Activated CD8-positive, alpha-beta T cell treated with anti-CD3 and anti-CD28 coated beads, Interleukin-2, amount 10 ng/mL, durations not matched to agents 7 days and 5 days (primary cell): ENCODE data around the gene CHD9. TPM values are rescaled to one million over a fixed set of nuclear protein-coding genes. Genes with fewer than 3 reads are reported as not detected.

Experiments
- ATAC-seq: fragments of 150-1000 bp; cut with Tn5 transposase; one replicate; pipeline ENCODE4 v1.10.0; 2021; ENCODE audit warnings: moderate library complexity
- CTCF ChIA-PET: fragments of 350-600 bp; sonication (Branson Sonifier 250); formaldehyde crosslinking; loops from one replicate; lab custom pipeline; 2021; ENCODE audit warnings: antibody characterized with exemption; lab: Charles Lee
- POLR2A ChIA-PET: fragments of 350-600 bp; sonication (Branson Sonifier 250); formaldehyde crosslinking; loops from one replicate; lab custom pipeline; 2021; ENCODE audit warnings: antibody characterized with exemption; lab: Charles Lee
- DNase-seq: peaks from one replicate; pipeline ENCODE4 v3.0.0-alpha.2; 2020
- H3K27ac Mint-ChIP-seq: one replicate; pipeline ENCODE4 v1.8.0; 2021; ENCODE audit warnings: mild to moderate bottlenecking, mixed read lengths
- H3K27me3 Mint-ChIP-seq: one replicate; pipeline ENCODE4 v1.8.0; 2021; ENCODE audit warnings: low read depth, mixed read lengths
- H3K36me3 Mint-ChIP-seq: one replicate; pipeline ENCODE4 v1.8.0; 2021; ENCODE audit warnings: low read depth, mixed read lengths
- H3K4me1 Mint-ChIP-seq: one replicate; pipeline ENCODE4 v1.8.0; 2021; ENCODE audit warnings: low read depth, mixed read lengths
- H3K4me3 Mint-ChIP-seq: one replicate; pipeline ENCODE4 v1.8.0; 2021; ENCODE audit warnings: mild to moderate bottlenecking, mixed read lengths
- H3K9me3 Mint-ChIP-seq: one replicate; pipeline ENCODE4 v1.8.0; 2022; ENCODE audit warnings: mixed read lengths; ENCODE audit not compliant: insufficient read depth
- total RNA-seq, 2 experiments: library from RNA; stranded (reverse); gene quantifications; one replicate each; pipeline ENCODE4 v1.2.3, GENCODE V29; 2021

Gene CHD9
- total RNA-seq = 10 to 100 TPM; 23.5 to 32.1 TPM

- peak; percentile 96 for ATAC-seq
- Mint-ChIP-seq H3K4me1 (peaks cover 54% of the 10 kb centered on the region), H3K36me3 (peaks cover 2% of the 10 kb centered on the region), H3K27me3 (no peaks in the 10 kb centered on the region), H3K4me3 (peak within 1 kb of the TSS; percentile 87), H3K9me3 (no peaks in the 10 kb centered on the region), H3K27ac (peak within 1 kb of the TSS; percentile 89)
- ChIA-PET POLR2A (interaction anchor here (1.1 kb wide), 1 partner anchor 11 kb away, joined by 3 read pairs; no protein-coding TSS in a partner anchor), CTCF (interaction anchor here (0.6 to 4.2 kb wide), 38 partner anchors 9 to 465 kb away, joined by 3 to 29 read pairs (median 4); partner anchors contain the start of gene AKTIP)
- DNase-seq = peak; percentile 79
These were observed at the start of gene CHD9 for GRCh38 chr16:53054670-53055485. Gene CHD9, plus strand, starts transcription at chr16:53054991. Its CDS starts 101,099 bp downstream, at chr16:53156090.

- CTCF ChIA-PET = no interaction called here
- no peak for ATAC-seq
- Mint-ChIP-seq H3K4me1 (no peaks in the 10 kb centered on the region), H3K36me3 (no peaks in the 10 kb centered on the region), H3K27ac (no peak overlapping the region), H3K9me3 (no peaks in the 10 kb centered on the region), H3K4me3 (no peak overlapping the region), H3K27me3 (peaks cover 16% of the 10 kb centered on the region)
- no peak for DNase-seq
- POLR2A ChIA-PET = no interaction called here
These were observed 47.7 kb upstream of the CHD9 start for GRCh38 chr16:53007095-53007494.

- Mint-ChIP-seq H3K4me3 (no peak overlapping the region), H3K27me3 (peaks cover 11% of the 10 kb centered on the region), H3K4me1 (no peaks in the 10 kb centered on the region), H3K9me3 (no peaks in the 10 kb centered on the region), H3K36me3 (no peaks in the 10 kb centered on the region), H3K27ac (no peak overlapping the region)
- ATAC-seq = no peak
- DNase-seq = no peak
- ChIA-PET CTCF (no interaction called here), POLR2A (no interaction called here)
These were observed 40.5 kb upstream of the CHD9 start for GRCh38 chr16:53014287-53014686.

- H3K4me1 Mint-ChIP-seq = no peaks in the 10 kb centered on the region
- ATAC-seq (no peak), DNase-seq (no peak)
- POLR2A ChIA-PET = no interaction called here
- no peak overlapping the region for H3K4me3 Mint-ChIP-seq
- H3K36me3 Mint-ChIP-seq = no peaks in the 10 kb centered on the region
- no peak overlapping the region for H3K27ac Mint-ChIP-seq
- CTCF ChIA-PET = no interaction called here
- no peaks in the 10 kb centered on the region for H3K9me3 Mint-ChIP-seq
- peaks cover 6% of the 10 kb centered on the region for H3K27me3 Mint-ChIP-seq
These were observed 35.9 kb upstream of the CHD9 start for GRCh38 chr16:53018834-53019416.

GRCh38 chr16:53022374-53022773 lies 32.4 kb upstream of the CHD9 start:
- POLR2A ChIA-PET = no interaction called here
- ATAC-seq (no peak), DNase-seq (no peak)
- Mint-ChIP-seq H3K27me3 (no peaks in the 10 kb centered on the region), H3K36me3 (no peaks in the 10 kb centered on the region), H3K27ac (no peak overlapping the region), H3K4me1 (no peaks in the 10 kb centered on the region), H3K9me3 (no peaks in the 10 kb centered on the region), H3K4me3 (no peak overlapping the region)
- CTCF ChIA-PET = interaction anchor here (0.8 to 2.0 kb wide), 4 partner anchors 13 to 831 kb away, joined by 3 to 8 read pairs (median 3); no protein-coding TSS in a partner anchor

- no peak overlapping the region for H3K4me3 Mint-ChIP-seq
- CTCF ChIA-PET = no interaction called here
- no peaks in the 10 kb centered on the region for H3K27me3 Mint-ChIP-seq
- ATAC-seq (no peak), DNase-seq (no peak)
- no peaks in the 10 kb centered on the region for H3K9me3 Mint-ChIP-seq
- no peak overlapping the region for H3K27ac Mint-ChIP-seq
- H3K36me3 Mint-ChIP-seq = no peaks in the 10 kb centered on the region
- no peaks in the 10 kb centered on the region for H3K4me1 Mint-ChIP-seq
- POLR2A ChIA-PET = no interaction called here
These were observed 30.7 kb upstream of the CHD9 start for GRCh38 chr16:53024045-53024444.

- ATAC-seq (no peak), DNase-seq (no peak)
- POLR2A ChIA-PET = no interaction called here
- H3K9me3 Mint-ChIP-seq = no peaks in the 10 kb centered on the region
- H3K4me3 Mint-ChIP-seq = no peak overlapping the region
- CTCF ChIA-PET = no interaction called here
- peaks cover 17% of the 10 kb centered on the region for H3K27me3 Mint-ChIP-seq
- no peaks in the 10 kb centered on the region for H3K36me3 Mint-ChIP-seq
- no peaks in the 10 kb centered on the region for H3K4me1 Mint-ChIP-seq
- no peak overlapping the region for H3K27ac Mint-ChIP-seq
These were observed 24.8 kb upstream of the CHD9 start for GRCh38 chr16:53029971-53030370.

- ATAC-seq (no peak), DNase-seq (no peak)
- Mint-ChIP-seq H3K27ac (no peak overlapping the region), H3K4me3 (no peak overlapping the region), H3K4me1 (no peaks in the 10 kb centered on the region), H3K27me3 (peaks cover 17% of the 10 kb centered on the region), H3K36me3 (no peaks in the 10 kb centered on the region), H3K9me3 (no peaks in the 10 kb centered on the region)
- ChIA-PET POLR2A (no interaction called here), CTCF (no interaction called here)
These were observed 23.4 kb upstream of the CHD9 start for GRCh38 chr16:53031323-53031942.

- no peak for ATAC-seq
- no peaks in the 10 kb centered on the region for H3K36me3 Mint-ChIP-seq
- H3K9me3 Mint-ChIP-seq = no peaks in the 10 kb centered on the region
- no peak for DNase-seq
- peaks cover 16% of the 10 kb centered on the region for H3K27me3 Mint-ChIP-seq
- ChIA-PET CTCF (interaction anchor here (1.3 kb wide), 1 partner anchor 11 kb away, joined by 3 read pairs; no protein-coding TSS in a partner anchor), POLR2A (no interaction called here)
- no peaks in the 10 kb centered on the region for H3K4me1 Mint-ChIP-seq
- H3K27ac Mint-ChIP-seq = no peak overlapping the region
- H3K4me3 Mint-ChIP-seq = no peak overlapping the region
These were observed 20.5 kb upstream of the CHD9 start for GRCh38 chr16:53034306-53034705.

GRCh38 chr16:53035176-53035942 lies 19.4 kb upstream of the CHD9 start:
- H3K36me3 Mint-ChIP-seq = no peaks in the 10 kb centered on the region

GRCh38 chr16:53036066-53036465 lies 18.7 kb upstream of the CHD9 start:
- DNase-seq (no peak), ATAC-seq (no peak)
- Mint-ChIP-seq H3K4me3 (no peak overlapping the region), H3K4me1 (peaks cover 2% of the 10 kb centered on the region), H3K36me3 (no peaks in the 10 kb centered on the region), H3K27ac (no peak overlapping the region), H3K9me3 (no peaks in the 10 kb centered on the region), H3K27me3 (peaks cover 22% of the 10 kb centered on the region)
- ChIA-PET POLR2A (no interaction called here), CTCF (no interaction called here)

More at GRCh38 chr16:53035176-53035942, 19.4 kb upstream of the CHD9 start:
- no peak overlapping the region for H3K4me3 Mint-ChIP-seq
- POLR2A ChIA-PET = no interaction called here
- no peaks in the 10 kb centered on the region for H3K9me3 Mint-ChIP-seq
- CTCF ChIA-PET = interaction anchor here (1.3 kb wide), 1 partner anchor 10 kb away, joined by 3 read pairs; no protein-coding TSS in a partner anchor
- no peak for ATAC-seq
- H3K4me1 Mint-ChIP-seq = no peaks in the 10 kb centered on the region
- H3K27me3 Mint-ChIP-seq = peaks cover 17% of the 10 kb centered on the region
- no peak overlapping the region for H3K27ac Mint-ChIP-seq
- DNase-seq = no peak
